NCI-H82 treated with DMSO at 0.1 percent for 48 hours (cell line): ENCODE results near the gene STRN3.
"Not testable (repeated sequence)": the region's sequence is repeated elsewhere in the genome, so short reads cannot be mapped to it uniquely, and the experiment has no call there.

ENCODE experiments used
- DNase-seq: peaks from one replicate; lab custom pipeline; 2025; ENCODE audit not compliant: unreplicated experiment; lab: John Stamatoyannopoulos, UW

The STRN3 gene, protein sequence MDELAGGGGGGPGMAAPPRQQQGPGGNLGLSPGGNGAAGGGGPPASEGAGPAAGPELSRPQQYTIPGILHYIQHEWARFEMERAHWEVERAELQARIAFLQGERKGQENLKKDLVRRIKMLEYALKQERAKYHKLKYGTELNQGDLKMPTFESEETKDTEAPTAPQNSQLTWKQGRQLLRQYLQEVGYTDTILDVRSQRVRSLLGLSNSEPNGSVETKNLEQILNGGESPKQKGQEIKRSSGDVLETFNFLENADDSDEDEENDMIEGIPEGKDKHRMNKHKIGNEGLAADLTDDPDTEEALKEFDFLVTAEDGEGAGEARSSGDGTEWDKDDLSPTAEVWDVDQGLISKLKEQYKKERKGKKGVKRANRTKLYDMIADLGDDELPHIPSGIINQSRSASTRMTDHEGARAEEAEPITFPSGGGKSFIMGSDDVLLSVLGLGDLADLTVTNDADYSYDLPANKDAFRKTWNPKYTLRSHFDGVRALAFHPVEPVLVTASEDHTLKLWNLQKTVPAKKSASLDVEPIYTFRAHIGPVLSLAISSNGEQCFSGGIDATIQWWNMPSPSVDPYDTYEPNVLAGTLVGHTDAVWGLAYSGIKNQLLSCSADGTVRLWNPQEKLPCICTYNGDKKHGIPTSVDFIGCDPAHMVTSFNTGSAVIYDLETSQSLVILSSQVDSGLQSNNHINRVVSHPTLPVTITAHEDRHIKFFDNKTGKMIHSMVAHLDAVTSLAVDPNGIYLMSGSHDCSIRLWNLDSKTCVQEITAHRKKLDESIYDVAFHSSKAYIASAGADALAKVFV

DNA sequence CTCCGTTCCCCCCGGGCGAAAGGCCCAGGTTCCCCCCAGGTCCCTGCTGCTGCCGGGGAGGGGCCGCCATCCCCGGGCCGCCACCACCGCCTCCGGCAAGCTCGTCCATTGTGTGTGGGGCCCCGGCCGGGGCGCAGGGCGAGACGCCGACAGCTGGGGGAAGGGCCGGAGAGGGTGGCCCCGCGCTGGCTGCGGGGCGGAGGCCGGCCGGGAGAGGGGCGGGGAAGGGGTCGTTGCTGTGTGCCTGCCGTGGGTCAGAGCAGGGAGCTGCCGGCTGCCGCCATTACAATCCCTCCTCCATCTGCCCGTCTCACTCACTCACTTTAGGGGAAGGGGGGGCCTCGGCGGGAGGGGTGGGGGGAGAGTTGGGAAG, at the start of gene STRN3:
Gene STRN3 (minus strand): TSS at position 303 of the 373 bp plus-strand sequence. CDS start 194 bp downstream, at position 109.
- DNase-seq, result no peak

DNA sequence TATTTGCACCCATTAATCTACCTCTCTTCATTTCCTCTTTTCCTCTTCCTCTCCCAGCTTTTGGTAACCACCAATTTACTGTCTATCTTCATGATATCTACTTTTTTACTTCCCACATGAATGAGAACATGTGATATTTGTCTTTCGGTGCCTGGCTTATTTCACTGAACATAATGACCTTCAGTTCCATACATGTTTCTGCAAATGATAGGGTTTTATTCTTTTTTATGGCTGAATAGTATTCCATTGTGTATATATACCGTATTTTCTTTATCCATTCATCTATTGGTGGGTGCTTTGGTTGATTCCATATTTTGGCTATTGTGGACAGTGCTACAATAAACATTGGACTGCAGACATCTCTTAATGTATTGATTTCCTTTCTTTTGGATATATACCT, 49.0 kb upstream of the STRN3 start:
- no peak for DNase-seq

DNA sequence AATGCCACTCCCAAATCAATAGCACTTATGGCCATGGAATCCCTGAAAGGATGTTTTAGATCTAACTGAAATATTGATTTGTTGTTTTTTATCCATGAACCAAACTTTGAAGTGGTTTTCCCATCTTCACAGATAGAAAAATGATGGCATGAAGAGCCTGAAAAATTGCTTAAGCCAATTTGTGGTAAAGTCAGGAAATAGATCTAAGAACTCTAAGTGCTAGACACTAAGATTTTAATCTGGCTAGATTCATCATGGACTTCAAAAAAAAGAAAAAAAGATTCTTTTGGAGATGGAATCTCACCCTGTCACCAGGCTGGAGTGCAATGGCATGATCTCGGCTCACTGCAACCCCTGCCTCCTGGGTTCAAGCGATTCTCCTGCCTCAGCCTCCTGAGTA, 45.0 kb upstream of the STRN3 start:
- no peak for DNase-seq

DNA sequence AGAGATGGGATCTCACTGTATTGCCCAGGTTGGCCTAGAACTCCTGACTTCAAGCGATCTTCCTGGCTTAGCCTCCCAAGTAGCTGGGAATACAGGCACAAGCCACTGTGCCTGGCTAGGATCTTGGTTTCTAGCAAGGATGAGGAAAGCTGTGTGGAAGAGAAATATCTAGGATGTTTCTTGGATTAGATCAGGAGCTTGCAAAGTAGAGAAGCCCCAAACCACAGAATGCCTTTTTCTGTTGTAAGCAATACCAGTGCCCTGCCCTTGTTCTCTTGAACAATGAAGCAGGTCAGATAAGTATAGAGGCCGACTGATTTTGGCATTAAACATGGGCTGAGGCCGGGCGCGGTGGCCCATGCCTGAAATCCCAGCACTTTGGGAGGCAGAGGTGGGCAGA, 44.3 kb upstream of the STRN3 start:
- DNase-seq, result no peak

DNA sequence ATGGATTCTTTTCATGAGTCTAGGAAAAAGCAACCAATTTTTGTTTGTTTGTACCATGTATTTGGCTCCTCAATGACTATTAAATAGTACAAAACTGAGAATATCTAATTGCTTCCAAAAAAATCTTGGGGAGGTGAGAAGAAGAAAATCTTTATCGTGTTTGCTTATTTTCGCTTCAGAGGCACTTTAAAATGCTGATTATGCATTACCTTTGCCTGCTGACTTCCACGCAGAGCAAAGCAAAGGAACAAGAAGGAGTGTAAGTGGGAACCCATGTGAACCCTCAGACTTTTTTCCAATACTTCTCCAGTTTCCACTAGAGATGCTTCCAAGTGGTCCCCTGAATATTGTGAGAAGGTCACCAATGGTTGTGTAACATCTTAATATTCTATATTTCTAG, 43.2 kb upstream of the STRN3 start:
- DNase-seq, result no peak

DNA sequence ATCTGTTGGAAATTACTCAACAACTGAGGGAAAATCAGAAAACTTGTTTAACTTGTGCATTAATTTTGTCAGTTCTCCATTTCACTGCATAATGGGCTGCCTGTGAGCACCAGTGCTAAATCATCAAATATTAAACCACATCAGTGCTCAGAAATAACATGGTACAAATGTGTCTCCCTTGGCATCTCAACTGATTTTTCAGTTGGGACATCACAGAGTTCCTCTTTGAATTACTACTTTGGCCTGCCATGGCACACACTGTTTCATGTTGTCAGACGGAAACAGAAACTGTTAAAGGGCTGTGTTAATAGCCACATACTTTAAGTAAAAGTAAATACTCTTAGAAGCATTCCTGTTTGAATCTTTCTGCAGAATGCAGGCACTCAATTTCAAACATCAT, 42.1 kb upstream of the STRN3 start:
- no peak for DNase-seq

DNA sequence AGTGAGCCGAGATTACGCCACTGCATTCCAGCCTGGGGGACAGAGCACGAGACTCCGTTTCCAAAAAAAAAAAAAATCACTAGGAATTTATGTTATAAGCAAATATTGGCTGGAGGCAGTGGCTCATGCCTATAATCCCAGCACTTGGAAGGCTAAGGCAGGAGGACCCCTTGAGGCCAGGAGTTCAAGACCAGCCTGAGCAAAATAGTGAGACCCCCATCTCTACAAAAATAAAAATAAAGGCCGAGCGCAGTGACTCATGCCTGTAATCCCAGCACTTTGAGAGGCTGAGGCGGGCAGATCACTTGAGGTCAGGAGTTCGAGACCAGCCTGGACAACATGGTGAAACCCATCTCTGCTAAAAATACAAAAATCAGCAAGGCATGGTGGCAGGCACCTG, 36.7 kb upstream of the STRN3 start:
- not testable (repeated sequence) for DNase-seq

DNA sequence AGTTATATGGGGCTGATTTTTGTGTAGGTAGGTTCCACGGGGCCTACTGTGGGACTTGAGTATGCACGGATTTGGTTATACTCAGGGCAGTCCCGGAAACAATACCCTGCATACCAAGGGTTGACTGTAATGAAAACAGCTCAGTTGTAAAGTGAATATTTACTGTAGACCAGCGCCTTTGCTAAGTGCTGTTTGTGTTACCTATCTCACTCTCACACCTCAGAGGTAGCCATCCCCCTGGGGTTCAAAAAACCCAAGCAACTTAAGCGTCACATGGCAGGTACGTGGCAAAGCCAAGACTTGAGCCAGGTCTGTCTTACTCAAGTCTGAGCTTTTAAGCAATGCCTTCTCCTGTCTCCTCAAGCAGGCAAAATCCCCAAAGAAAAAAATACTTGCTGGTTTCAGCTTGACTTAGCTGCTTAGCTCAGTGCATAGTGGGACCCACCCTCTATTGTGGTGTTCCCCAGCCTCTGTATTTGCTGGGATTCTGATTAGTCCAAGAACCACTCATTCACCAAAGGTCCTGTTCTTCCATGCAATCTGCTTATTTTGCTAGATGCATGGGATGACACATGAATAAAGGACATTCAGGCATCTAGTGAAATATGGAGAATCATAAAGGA, 34.2 kb upstream of the STRN3 start:
- no peak for DNase-seq

DNA sequence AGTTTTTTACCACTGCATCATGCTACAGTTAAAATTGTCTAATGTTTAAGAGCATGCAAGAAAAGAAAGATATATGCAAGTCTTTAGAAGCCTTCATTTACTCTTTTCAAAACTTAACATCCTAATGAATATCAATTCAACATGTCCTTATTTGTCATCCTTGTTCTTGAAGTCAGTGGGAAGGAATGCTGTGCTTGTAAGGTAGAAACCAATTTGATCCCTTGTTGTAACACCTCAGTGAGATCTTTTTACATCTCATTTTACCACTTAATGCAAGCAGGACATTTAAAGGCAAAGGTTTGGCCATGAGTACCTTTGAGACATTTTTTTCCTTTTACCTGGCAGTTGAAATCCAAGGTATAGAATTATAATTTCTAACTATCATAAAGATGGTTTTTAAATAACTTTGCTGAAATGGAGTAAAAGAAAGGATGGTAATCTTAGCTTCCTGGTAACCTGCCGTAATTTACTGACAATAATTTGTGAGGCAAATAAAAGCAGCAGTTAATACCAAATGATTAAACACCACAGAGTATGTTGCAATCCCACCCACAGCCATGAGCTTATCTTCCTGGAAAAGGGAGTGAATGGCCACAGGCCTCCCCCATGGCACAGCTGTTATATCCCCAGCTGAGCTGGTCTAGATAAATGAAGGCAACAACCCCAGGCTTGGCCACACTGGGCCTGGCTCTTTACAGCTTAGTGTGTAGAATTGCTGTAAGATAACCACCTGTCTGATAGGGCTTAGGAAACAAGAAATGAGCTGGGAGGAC, 33.2 kb upstream of the STRN3 start:
- peak; percentile 60 for DNase-seq

DNA sequence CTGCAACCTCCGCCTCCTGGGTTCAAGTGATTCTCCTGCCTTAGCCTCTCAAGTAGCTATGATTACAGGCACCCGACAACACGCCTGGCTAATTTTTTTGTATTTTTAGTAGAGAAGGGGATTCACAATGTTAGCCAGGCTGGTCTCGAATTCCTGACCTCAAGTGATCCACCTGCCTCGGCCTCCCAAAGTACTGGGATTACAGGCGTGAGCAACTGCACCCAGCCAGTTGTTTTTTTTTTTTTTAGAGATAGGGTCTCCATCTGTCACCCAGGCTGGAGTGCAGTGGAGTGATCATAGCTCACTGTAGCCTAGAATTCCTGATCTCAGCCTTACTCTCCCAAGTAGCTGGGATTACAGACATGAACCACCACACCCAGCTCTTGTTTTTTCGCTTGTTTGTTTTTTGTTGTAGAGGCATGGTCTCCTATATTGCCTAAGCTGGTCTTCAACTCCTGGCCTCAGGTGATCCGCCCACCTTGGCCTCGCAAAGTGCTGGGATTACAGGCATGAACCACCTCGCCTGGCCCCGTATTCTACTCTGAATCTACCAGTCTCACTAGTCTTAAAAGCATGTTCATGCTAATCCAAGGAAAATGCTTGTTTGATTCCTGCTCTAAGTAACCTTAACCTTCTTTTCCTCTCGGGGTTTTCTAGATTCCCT, 31.7 kb upstream of the STRN3 start:
- DNase-seq, result peak; percentile 41

DNA sequence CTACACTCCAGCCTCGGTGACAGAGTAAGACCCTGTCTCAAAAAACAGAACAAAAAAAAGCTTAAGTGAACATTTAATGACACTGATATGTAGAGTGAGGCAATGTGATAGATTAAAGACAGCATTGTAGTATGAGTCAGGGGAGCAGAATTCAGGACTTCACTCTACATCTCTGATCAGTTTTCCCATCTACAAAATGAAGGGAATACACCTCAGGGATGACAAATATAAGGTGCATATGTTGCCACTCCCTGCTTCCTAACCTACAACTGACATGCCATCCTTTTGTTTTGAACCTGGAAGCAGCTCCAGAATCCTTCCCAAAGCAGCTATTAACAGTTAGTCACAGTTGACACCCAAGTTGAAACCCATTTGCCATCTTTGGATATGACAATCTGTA, 30.9 kb upstream of the STRN3 start:
- no peak for DNase-seq

DNA sequence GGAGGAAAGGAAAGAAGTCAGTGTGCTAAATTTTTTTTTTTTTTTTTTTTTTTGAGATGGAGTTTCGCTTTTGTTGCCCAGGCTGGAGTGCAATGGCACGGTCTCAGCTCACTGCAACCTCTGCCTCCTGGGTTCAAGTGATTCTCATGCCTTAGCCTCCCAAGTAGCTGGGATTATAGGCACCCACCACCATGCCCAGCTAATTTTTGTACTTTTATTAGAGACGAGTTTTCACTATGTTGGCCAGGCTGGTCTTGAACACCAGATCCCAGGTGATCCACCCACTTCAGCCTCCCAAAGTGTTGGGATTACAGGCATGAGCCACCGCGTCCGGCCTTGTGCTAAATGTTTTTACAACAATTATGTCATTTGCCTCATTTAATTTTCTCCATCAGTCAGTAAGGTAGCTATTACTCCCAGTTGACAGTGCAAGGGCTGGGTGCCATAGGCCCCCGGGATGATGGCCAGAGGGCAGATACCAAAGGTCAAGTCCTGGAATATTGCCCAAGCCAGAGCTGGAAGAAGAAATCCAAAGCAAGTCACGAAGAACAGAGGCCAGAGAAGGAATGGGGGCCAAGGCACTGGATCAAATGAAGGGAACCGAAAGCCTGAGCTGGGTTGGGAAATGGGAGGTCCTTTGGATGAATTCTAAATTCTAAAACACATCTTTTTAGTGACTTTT, 26.9 kb upstream of the STRN3 start:
- not testable (repeated sequence) for DNase-seq

DNA sequence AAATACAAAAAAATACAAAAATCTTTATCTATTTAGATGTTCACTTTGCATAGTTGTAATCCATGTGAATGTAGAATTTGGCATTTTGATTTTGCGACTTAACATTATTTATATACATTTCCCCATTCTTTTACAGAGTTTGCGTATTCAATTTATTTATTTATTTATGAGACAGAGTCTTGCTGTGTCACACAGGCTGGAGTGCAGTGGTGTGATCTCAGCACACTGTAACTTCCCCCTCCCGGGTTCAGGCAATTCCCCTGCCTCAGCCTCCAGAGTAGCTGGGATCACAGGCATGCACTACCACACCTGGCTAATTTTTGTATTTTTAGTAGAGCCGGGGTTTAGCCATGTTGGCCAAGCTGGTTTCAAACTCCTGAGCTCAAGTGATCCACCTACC, 25.3 kb upstream of the STRN3 start:
- DNase-seq, result no peak

DNA sequence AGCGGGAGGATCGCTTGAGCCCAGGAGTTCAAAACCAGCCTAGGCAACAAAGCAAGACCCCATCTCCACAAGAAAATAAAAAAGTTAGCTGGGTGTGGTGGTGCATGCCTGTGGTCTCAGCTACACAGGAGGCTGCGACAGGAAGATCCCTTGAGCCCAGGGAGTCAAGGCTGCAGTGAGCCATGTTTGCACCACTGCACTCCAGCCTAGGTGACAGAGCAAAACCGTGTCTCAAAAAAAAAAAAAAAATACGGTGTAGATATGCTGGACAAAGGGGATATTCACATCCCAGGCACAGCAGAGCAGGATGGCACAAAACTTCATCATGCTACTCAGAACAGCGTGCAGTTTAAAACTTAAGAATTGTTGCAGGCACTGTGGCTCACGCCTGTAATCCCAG, 24.8 kb upstream of the STRN3 start:
- DNase-seq, result no peak

DNA sequence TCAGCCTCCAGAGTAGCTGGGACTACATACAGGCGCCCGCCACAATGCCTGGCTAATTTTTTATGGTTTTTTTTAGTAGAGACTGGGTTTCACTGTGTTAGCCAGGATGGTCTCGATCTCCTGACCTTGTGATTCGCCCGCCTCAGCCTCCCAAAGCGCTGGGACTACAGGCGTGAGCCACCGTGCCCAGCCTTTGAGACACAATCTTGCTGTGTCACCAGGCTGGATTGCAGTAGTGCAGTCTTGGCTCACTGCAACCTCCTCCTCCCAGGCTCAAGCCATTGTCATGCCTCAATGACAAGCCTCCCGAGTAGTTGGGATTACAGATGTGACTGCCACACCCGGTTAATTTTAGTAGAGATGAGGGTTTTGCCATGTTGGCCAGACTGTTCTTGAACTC, 21.3 kb upstream of the STRN3 start:
- DNase-seq, result no peak

DNA sequence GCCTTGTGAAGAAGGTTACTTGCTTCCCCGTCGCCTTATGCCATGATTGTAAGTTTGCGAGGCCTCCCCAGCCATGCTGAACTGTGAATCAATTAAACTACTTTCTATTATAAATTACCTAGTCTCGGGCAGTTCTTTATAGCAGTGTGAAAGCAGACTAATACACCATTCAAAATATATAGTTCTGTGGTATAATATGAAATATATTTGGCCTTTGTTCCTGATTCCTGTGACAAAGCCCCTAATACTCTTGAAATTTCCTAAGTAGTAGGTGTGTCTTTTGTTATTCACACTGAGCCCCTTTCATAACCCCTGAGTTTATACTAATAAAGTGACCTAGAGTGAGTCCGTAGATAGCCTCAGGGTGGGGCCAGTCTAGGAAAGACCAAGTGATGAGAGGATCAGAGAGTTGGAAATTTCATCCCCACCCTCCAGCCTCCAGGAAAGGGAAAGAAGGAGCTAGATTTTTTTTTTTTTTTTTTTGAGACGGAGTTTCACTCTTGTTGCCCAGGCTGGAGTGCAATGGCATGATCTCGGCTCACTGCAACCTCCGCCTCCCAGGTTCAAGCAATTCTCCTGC, 19.4 kb upstream of the STRN3 start:
- DNase-seq, result no peak

DNA sequence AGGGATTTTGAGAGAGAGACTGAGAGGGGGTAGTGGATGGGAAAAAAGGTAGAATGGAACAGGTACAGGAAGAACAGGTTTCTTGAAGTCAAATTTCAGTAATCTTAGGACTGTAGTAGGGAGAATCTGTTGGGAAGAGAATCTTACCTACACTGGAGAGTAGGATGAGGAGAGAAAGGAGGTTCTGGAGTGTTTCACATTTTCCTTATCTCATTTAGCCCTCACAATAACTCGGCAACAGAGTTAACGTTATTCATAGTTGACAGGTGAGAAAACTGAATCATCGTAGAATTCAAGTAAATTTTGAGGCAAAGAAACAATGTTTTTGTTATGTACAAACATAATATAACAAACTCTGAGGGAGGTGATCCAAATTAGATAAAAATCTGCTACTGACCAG, 17.2 kb upstream of the STRN3 start:
- DNase-seq, result no peak

DNA sequence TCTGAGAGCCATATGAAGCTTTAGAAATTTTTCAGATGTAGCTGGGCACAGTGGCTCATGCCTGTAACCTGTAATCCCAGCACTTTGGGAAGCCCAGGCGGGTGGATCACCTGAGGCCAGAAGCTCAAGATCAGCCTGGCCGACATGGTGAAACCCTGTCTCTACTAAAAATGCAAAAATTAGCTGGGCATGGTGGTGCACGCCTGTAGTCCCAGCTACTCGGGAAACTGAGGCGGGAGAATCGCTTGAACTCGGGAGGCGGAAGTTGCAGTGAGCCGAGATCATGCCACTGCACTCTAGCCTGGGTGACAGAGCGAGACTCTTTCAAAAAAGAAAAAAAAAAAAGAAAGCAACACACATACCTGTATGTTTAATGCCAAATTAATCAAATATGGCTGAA, 16.7 kb upstream of the STRN3 start:
- DNase-seq, result not testable (repeated sequence)

DNA sequence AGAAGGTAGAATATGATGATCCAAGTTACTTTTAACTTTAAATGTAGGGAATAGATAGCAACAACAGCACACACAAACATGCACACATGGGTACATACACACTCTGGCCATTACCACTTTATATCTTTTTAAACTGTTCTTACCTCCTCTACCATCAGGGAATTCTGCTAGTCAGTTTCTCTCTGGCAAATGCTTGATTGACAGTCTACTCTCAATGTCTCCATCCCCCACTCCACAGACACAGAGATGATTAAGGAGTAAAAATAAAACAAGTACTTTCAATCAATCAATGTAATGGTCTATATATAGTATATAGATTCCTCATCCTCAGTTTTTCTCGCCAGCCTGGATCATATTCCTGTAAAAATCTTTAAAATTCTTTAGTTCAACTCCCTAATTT, 16.1 kb upstream of the STRN3 start:
- no peak for DNase-seq
